IMR-90 (cell line): ENCODE data around the gene EHD4. TPM values are rescaled to one million over a fixed set of nuclear protein-coding genes. Genes with fewer than 3 reads are reported as not detected.

Experiments
- ATAC-seq: fragments of 200-7000 bp; cut with Tn5 transposase; 2 replicates; pipeline ENCODE4 v1.9.1; 2020; ENCODE audit warnings: low read depth, mild to moderate bottlenecking, moderate library complexity
- BruUV-seq: library from RNA; stranded (reverse); fragments of 400-500 nt; replicated peaks from 2 replicates; lab custom pipeline; 2021; lab: Mats Ljungman, UMichigan
- CTCF ChIA-PET: fragments of 300-600 bp; formaldehyde crosslinking; extraction: SDS; loops from one replicate; lab custom pipeline; 2021; ENCODE audit warnings: antibody characterized with exemption; lab: Yijun Ruan, JAX
- POLR2A ChIA-PET: fragments of 300-600 bp; sonication (Branson Sonifier 250); formaldehyde crosslinking; loops from one replicate; lab custom pipeline; 2022; ENCODE audit warnings: antibody characterized with exemption; ENCODE audit not compliant: unreplicated experiment; lab: Charles Lee
- DNase-seq: peaks from one replicate; pipeline ENCODE4 v3.0.0; 2013
- H2AFZ ChIP-seq: replicated peaks from 2 replicates; pipeline ENCODE3; 2013; ENCODE audit warnings: low read length, mild to moderate bottlenecking; ENCODE audit not compliant: poor library complexity
- H2AK5ac ChIP-seq: 2 replicates; pipeline ENCODE4 v1.6.1; 2013; ENCODE audit warnings: low read depth, low read length, inconsistent platforms
- H2AK9ac ChIP-seq: replicated peaks from 2 replicates; pipeline ENCODE3; 2013; ENCODE audit warnings: mild to moderate bottlenecking, low read depth, low read length, moderate library complexity; ENCODE audit not compliant: poor library complexity
- H2BK120ac ChIP-seq: 2 replicates; pipeline ENCODE4 v1.6.1; 2013; ENCODE audit warnings: low read depth, low read length, inconsistent platforms
- H2BK15ac ChIP-seq: 3 replicates; pipeline ENCODE4 v1.6.1; 2013; ENCODE audit warnings: low read depth, low read length, inconsistent platforms
- H2BK20ac ChIP-seq: 2 replicates; pipeline ENCODE4 v1.6.1; 2013; ENCODE audit warnings: low read depth, mild to moderate bottlenecking, inconsistent platforms, low read length, moderate library complexity
- H2BK5ac ChIP-seq: 2 replicates; pipeline ENCODE4 v1.6.1; 2013; ENCODE audit warnings: mild to moderate bottlenecking, low read depth, low read length, inconsistent platforms; ENCODE audit not compliant: poor library complexity, severe bottlenecking
- H3K14ac ChIP-seq: replicated peaks from 2 replicates; pipeline ENCODE4 v1.6.1; 2013; ENCODE audit warnings: low read depth, low read length, inconsistent platforms
- H3K18ac ChIP-seq: 2 replicates; pipeline ENCODE4 v1.6.1; 2013; ENCODE audit warnings: low read depth, low read length, control low read depth
- H3K23ac ChIP-seq: 2 replicates; pipeline ENCODE4 v1.6.1; 2013; ENCODE audit warnings: low read depth, low read length, inconsistent platforms
- H3K27ac ChIP-seq: 2 replicates; pipeline ENCODE4 v1.5.1; 2013; ENCODE audit warnings: mild to moderate bottlenecking, control low read depth, low read length; ENCODE audit not compliant: insufficient read depth
- H3K27me3 ChIP-seq: 2 replicates; pipeline ENCODE4 v1.6.1; 2013; ENCODE audit warnings: low read length; ENCODE audit not compliant: control insufficient read depth, insufficient read depth
- H3K36me3 ChIP-seq: 2 replicates; pipeline ENCODE4 v1.6.1; 2013; ENCODE audit warnings: low read length, mixed read lengths; ENCODE audit not compliant: control insufficient read depth, insufficient read depth
- H3K4ac ChIP-seq: 2 replicates; pipeline ENCODE4 v1.6.1; 2013; ENCODE audit warnings: low read depth, low read length, inconsistent platforms
- H3K4me1 ChIP-seq: 2 replicates; pipeline ENCODE4 v1.6.1; 2013; ENCODE audit warnings: low read length, mixed read lengths; ENCODE audit not compliant: control insufficient read depth, insufficient read depth
- H3K4me2 ChIP-seq: 2 replicates; pipeline ENCODE4 v1.6.1; 2013; ENCODE audit warnings: low read depth, mild to moderate bottlenecking, control low read depth, low read length, moderate library complexity
- H3K4me3 ChIP-seq: 2 replicates; pipeline ENCODE4 v1.5.1; 2013; ENCODE audit warnings: low read depth, mild to moderate bottlenecking, control low read depth, low read length, moderate library complexity; ENCODE audit not compliant: insufficient read depth
- H3K56ac ChIP-seq: 2 replicates; pipeline ENCODE4 v1.6.1; 2013; ENCODE audit warnings: low read length, inconsistent platforms; ENCODE audit not compliant: insufficient read depth; ENCODE audit errors: extremely low read depth
- H3K79me1 ChIP-seq, 2 experiments: 2 replicates each; pipeline ENCODE4 v1.6.1; 2013; ENCODE audit warnings: low read length in 2 of 2, inconsistent platforms in 1 of 2, low read depth in 1 of 2
- H3K9ac ChIP-seq: 2 replicates; pipeline ENCODE4 v1.6.1; 2013; ENCODE audit warnings: low read depth, low read length, control low read depth
- H3K9me1 ChIP-seq: 2 replicates; pipeline ENCODE4 v1.6.1; 2013; ENCODE audit warnings: low read length, inconsistent platforms; ENCODE audit not compliant: insufficient read depth
- H3K9me3 ChIP-seq: 2 replicates; pipeline ENCODE4 v1.6.1; 2013; ENCODE audit warnings: low read length; ENCODE audit not compliant: control insufficient read depth, insufficient read depth
- H4K20me1 ChIP-seq: 2 replicates; pipeline ENCODE4 v1.6.1; 2013; ENCODE audit warnings: low read length, inconsistent platforms; ENCODE audit not compliant: insufficient read depth
- H4K5ac ChIP-seq: 2 replicates; pipeline ENCODE4 v1.6.1; 2013; ENCODE audit warnings: mild to moderate bottlenecking, low read depth, low read length, control low read depth
- H4K8ac ChIP-seq, 2 experiments: 2 replicates each; pipeline ENCODE4 v1.6.1; 2013; ENCODE audit warnings: low read depth in 2 of 2, low read length in 2 of 2, control low read depth in 1 of 2, inconsistent platforms in 1 of 2
- H4K91ac ChIP-seq: 2 replicates; pipeline ENCODE4 v1.6.1; 2013; ENCODE audit warnings: low read depth, low read length, inconsistent platforms; ENCODE audit not compliant: insufficient read depth
- MXI1 ChIP-seq: IDR thresholded peaks from 2 replicates; pipeline ENCODE4 v1.6.1; 2012; ENCODE audit warnings: low read depth, mild to moderate bottlenecking, low read length, moderate library complexity, borderline replicate concordance
- WGBS, 2 experiments: methylation state at CpG; one replicate each; pipeline versions ENCODE4 v1.1.5 to v1.1.7; 2013; ENCODE audit warnings: missing lambda C conversion rate in 2 of 2; ENCODE audit not compliant: insufficient read length in 1 of 2; ENCODE audit errors: extremely low coverage in 2 of 2; 5-methylcytosine and 5-hydroxymethylcytosine counted together
- dilution Hi-C: fragments of 300-500 bp; cut with HindIII; formaldehyde crosslinking; loops from one replicate; pipeline ENCODE4 v1.14.3; 2018; ENCODE audit warnings: low sequenced_read_pairs; ENCODE audit not compliant: unreplicated experiment
- in situ Hi-C: fragments of 300-500 bp; cut with MboI; formaldehyde crosslinking; loops from 3 replicates; pipeline ENCODE4 v1.14.3; 2019; ENCODE audit warnings: low sequenced_read_pairs, inconsistent platforms, mixed read lengths
- intact Hi-C: fragments of 100-400 bp; cut with micrococcal nuclease; formaldehyde crosslinking; loops from 2 replicates; pipeline ENCODE4 v1.10.0; 2022
- polyA plus RNA-seq, 3 experiments: library from polyadenylated mRNA; depleted of rRNA; stranded (reverse); fragments of >200 nt; gene quantifications; 2 replicates each; pipeline ENCODE4 v1.2.3, GENCODE V29; 2012; ENCODE audit warnings: low replicate concordance in 1 of 3
- total RNA-seq: library from RNA; depleted of rRNA; stranded (reverse); fragments of >200 nt; gene quantifications from 2 replicates; pipeline ENCODE4 v1.2.3, GENCODE V29; 2012

EHD4 gene
- total and polyA plus RNA-seq, 2 of the 4 experiments (the other 2 are of a cell fraction) = 21.0 to 29.0 TPM

GRCh38 chr15:41860049-41860828, 112.1 kb downstream of the EHD4 start:
- Histone ChIP-seq H3K4me2 (no peak overlapping the region), H3K4me1 (no peaks in the 10 kb centered on the region), H3K18ac (no peak overlapping the region), H3K9me1 (no peaks in the 10 kb centered on the region), H3K79me1 (no peaks in the 10 kb centered on the region), H3K36me3 (no peaks in the 10 kb centered on the region), H2BK120ac (no peak overlapping the region), H4K20me1 (no peaks in the 10 kb centered on the region), H3K27me3 (peaks cover 32% of the 10 kb centered on the region), H4K5ac (no peak overlapping the region), H3K4me3 (no peak overlapping the region), H2BK5ac (no peak overlapping the region), H3K9ac (no peak overlapping the region), H2BK15ac (no peak overlapping the region), H3K4ac (no peak overlapping the region), H3K56ac (0 out of 2 replicates have a peak overlapping the region, but pooled peaks have one; percentile 6), H4K8ac (no peak overlapping the region), H3K9me3 (no peaks in the 10 kb centered on the region), H2AFZ (no peak overlapping the region), H2AK5ac (no peak overlapping the region), H3K14ac (no peak overlapping the region), H2BK20ac (no peak overlapping the region), H3K27ac (no peak overlapping the region), H2AK9ac (no peak overlapping the region), H3K23ac (no peak overlapping the region), H4K91ac (no peak overlapping the region)
- TF ChIP-seq MXI1 = no peak
- BruUV-seq = no TSS peak
- DNase-seq (no peak), ATAC-seq (no peak)
- POLR2A ChIA-PET = no interaction called here
- CTCF ChIA-PET = no interaction called here
- dilution Hi-C loops = no loop called here
- intact Hi-C loops = no loop called here
- in situ Hi-C loops = no loop called here
- WGBS, 2 experiments = 54% methylated on average over 3 of the region's 15 CpGs; no CpG with 5 or more reads in 1 of the 2 experiments
